Left renal cortex interstitium (tissue), 4 donors: Measurements from ENCODE around the gene CTNNA3. TPM values are rescaled to one million over a fixed set of nuclear protein-coding genes. Genes with fewer than 3 reads are reported as not detected.

Source experiments
- DNase-seq, 4 donors: peaks; one replicate each; pipeline ENCODE4 v3.0.0-alpha.2; 2013; ENCODE audit warnings: low read depth in 4 of 4, low spot score in 2 of 4, missing footprints in 1 of 4
- polyA plus RNA-seq, 4 donors: library from polyadenylated mRNA; unstranded; fragments of 120-200 nt; gene quantifications; one replicate each; pipeline ENCODE4 v1.2.1, GENCODE V29; 2013; ENCODE audit not compliant: insufficient read length in 4 of 4

CTNNA3 gene
- polyA plus RNA-seq, 4 donors: 2.5 to 4.2 (median 2.6) TPM

DNA sequence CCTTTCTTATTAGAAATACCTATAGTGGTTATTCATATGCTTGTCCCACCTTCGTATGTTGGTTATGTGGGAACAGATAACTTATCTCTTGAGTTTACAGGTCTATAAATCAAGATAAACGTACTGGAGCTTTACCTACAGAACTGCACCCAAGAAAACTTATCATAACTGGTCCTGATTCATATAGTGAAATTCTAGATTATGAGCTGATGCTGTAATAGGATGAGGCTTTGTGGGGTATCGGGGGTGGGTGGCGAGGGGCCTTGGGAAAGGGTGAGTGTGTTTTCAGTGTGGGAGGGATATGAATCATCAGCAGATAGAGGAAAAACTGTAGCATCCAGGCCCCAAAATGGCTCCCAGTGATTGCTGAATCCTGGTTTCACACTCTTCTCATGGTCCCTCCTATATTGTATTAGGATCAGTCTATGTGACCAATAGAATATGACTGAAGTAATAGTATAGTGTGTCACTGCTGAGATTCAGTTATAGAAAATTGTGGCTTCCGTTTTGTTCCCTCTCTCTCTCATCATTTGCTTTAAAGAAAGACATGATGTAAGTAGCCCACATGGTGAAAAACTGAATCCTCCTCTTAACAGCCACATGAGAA lies 1476.9 kb downstream of the CTNNA3 start:
- DNase-seq: no peak

DNA sequence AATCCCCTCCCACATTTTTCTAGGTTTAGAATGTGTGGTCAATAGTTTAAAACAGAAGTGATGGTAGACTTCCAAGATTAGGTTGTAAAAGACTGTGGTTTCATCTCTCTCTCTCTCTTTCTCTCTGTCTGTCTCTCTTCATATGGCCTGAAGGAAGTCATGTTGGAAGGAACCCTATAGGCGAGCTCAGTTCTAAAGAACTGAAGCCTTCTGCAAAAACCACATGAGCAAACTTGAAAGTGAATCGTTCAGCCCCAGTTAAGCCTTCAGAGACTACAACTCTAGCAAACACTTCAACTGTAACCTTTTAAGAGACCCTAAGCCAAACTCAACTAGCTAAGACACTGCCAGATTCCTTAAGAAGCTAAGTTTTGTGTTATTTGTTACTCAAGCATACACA lies 1477.7 kb downstream of the CTNNA3 start:
- DNase-seq: no peak

DNA sequence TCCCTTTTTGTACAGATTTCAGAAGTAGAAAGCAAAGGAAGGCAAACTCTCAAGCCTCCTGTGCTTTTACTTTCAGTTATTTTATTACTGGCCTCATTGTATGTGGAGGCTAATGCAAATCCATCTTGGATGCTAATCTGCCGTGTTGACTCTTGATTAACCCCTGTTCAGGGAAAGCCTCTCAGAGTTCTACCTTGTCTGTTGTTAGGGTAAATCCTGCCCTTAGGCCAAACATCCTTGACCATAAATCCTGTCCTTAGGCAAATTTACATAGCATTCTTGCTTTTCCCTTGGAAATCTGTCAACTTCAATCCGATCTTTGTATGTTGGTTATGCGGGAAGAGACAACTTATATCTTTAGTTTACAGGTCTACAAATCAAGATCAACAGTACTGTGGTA lies 1480.1 kb downstream of the CTNNA3 start:
- DNase-seq: no peak

DNA sequence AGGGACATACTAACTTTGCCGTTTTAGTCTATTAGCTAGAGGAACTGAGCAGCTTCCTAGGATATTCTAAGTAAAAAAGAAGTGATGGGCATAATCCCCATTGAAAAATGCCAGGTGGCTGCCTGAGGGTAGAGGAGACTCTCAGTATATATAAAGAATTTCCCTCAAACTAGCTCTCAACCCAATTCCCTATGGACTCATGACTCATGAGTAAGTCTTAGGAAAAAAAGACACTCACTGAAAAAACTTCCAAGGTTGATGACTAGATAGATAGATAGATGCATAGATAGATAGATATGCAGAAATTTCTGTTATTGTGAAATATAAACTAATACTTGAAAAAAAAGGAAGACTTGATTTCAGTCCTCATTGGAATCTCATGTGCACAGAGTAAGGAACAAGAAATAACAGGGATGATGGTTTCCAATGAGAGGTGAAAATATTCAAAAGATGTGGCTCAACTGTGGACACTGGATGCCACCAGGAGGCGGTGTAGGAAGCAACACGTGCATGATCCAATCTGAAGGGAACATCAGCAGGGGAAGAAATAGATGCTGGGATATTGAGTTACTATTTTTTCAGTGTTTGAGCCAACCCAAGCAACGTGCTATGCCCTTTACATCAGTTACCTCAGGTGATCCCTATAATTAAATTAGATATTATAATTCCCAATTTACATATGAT lies 1481.1 kb downstream of the CTNNA3 start:
- DNase-seq: no peak

DNA sequence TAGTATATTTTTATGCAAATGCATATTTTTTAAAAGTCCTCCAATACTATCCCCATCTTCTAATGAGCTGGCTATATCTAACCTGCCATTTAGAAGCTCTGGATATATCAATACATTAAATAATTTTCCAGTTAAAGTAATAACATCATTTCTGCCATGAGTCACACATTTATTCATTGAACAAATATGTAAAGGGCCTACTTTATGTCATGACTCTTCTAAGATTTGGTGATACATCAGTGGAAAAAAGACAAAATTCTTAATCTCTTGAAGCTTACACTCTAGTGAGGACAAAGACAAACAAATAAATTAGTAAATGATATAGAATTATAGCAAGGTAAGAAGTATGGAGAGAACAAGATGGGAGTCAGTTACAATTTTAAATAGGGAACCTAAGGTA lies 1487.0 kb downstream of the CTNNA3 start:
- no peak for DNase-seq

DNA sequence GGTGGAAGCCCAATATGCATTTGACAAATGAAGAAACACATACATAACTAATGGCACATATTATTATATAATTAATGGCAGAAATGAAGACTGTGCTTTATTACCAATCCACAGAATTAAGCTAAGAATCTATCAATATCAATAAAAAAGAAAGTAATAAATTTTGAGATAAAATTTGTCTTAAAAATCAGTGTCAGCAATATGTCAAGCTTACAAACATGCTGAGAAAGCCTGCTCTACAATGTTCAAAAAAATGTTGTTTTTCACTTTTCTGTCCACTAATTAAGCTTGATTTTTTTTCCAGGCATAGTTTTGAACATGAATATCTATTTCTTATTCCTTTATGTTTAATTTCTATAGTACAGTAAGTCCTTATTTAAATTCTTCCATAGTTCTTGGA lies 1491.2 kb downstream of the CTNNA3 start:
- no peak for DNase-seq

DNA sequence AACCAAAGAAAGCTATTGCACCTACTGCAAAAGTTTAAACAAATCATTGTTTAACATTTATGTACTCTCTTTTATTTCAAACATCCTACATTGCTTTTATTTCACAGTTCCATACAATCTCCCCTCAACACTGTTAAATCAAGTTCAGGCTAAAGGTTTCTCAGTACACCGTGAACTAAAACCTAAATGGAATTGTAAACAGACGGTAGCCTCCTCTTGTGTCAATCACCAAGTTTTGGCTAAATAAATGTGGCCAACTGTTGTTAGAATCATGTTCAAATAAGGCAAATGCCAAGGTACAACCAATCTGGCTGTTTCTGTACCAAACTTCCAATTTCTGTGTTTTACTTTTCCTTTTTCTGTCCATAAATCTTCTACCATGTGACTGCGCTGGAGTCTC lies 1493.9 kb downstream of the CTNNA3 start:
- no peak for DNase-seq

DNA sequence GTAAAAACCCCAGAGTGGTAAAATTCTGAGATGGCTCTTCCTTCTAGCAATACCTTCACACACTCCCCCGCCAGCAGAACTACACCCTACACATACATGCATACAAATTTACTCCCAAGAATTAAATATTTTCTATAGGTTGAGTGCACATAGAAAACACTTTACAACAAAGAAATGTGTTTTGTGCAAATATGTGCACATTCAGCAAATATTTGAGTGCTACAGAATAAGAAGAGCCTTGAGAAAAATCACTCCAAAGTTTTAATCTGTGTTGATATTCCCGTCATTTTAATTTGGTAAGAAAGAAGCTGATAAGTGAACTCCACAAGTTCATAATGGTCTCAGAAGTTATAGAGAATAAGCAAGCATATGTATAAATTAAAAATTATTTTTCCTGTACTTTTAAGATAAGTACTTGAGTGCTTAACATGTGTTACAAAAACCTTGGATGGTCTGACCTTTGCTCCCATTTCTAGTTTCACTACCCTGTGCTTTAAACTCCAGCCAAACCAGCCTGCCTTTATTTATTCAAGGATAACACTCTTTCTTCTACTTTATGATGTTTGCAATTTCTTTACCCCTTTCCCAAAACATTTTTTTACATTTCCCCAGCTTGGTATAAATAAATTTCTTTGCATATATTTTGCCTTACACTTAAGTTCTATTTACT lies 1503.7 kb downstream of the CTNNA3 start:
- no peak for DNase-seq

DNA sequence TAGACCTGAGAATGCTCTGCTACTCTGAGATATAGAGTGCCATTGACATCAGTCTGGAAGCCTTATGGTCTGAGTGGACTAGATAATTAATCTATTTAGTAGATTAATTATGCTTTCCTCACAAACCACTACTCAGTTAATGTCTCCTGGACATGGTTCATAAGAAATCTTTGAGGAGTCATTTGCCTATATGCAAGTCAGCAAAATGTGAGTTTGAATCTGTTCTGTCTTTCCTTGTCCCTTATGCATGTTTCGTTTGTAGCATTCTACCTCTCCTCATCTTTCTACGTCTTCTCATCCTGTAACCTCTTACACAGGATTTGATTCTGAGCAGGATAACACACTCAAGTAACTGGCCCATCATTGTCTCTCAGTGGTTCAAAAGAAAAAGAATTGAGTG lies 1505.6 kb downstream of the CTNNA3 start:
- DNase-seq: no peak

DNA sequence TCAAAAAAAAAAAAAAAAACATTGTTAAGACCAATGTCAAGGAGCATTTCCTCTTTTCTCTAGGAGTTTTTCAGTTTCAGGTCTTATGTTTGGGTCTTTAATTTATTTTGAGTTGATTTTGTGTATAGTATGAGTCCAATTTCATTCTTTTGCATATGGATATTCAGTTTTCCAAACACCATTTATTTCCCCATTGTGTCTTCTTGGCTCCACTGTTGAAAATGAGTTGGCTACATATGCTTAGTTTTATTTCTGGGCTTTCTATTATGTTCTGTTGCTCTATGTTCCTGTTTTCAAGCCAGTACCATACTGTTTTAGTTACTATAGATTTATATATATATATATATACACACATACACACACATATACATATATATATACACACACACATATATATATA lies 1506.7 kb downstream of the CTNNA3 start:
- DNase-seq: no peak

DNA sequence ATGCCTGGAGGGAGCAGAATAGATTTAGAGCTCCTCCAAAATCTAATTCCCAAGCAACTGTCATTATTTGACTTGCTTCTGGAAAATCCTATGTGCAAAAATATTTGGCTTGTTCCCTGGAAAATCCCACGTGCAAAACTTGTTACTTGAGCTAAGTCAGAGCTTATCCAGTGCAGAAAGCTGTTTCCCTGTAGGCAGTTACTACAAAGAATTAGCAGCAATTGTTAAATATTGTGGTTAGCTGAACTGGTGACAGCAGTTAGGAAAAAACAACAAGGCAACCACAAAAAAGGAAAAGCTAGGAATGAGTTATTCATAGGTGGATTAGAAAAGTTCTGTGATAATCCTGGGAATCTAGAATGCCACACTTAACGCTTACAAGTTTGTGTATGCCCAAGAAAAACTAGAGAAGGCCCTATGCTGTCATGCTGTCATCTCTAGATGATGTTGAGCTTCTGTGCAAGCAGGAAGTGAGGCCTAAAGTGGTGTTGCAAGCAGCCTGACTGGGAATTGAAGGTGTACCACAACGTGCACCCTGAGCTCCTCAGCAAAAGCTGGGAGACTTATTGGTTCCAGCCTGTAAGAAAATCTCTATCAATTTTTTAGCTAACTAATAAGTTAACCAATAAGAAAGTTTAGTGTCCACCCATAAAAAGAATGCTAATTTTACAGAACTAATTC lies 1508.8 kb downstream of the CTNNA3 start:
- no peak for DNase-seq

DNA sequence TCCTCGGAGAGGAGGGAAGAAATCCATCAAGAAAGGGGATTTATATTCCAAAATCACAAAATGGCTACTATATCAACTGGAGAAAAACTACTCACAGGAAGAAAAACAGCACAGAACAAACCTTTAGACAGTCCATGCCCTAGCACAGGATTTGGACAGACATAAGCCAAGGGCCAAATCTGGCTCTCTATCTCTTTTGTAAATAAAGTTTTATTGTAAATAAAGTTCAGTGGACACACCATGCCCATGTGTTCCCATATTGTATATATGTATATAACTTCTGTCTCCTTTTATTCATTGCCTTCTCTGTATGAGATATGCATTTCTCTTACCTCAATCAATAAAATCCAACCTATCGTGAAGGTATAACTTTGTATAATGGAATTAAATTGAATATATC lies 1513.0 kb downstream of the CTNNA3 start:
- no peak for DNase-seq

DNA sequence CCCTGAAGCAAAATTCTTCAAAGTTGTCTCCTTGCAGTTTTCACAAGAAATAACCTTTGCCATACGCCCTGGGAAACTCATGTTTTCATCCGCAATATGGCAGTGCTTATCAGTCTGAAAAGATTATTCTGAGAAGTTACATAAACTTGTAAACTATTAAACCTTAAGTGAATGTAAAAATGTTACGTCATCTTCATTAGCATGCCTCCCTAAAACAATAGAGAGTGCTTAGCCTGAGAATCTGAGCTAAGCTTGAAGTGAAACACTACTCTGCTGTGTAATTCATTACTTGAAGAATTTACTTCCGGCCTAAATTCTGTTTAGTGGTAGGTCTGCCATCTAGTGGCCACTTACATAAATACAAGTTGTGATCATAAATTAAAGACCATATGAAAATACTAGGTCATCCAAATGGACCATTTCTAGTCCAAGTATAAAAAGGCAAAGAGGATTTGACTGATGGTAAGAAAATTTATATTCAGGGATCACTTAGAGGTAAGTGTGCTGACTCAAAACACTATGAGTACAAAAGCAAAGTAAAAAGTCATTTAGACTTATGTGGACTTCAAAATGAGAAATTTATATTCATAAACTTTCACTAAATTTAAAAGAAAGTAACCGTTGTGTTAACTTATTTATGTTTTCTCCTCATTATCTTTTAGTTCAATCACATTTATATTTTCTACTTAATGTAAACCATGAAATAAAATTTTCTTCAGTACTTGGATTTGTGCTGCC lies 1515.2 kb downstream of the CTNNA3 start:
- DNase-seq: peak in 3 of 4 donors; percentile 28 to 52 (median 36)

DNA sequence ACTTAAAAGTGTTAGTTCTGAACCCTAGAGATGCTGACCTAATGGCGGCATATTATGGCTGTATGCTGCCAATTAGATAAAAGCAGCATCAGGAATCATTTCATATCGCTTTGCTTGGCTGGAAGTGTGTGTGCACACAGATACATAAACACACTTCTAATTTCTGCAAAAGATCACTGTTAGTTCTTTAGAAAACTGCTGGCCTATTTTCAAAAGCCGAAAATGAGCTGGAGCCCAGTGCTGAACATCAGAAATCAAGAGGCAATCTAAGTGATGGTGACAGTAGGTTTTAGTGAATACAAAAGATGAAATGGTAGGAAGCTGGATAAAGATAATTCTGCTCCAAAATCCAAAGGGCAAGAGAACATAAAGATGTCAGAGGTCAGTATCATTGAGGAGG lies 1516.0 kb downstream of the CTNNA3 start:
- DNase-seq: no peak

DNA sequence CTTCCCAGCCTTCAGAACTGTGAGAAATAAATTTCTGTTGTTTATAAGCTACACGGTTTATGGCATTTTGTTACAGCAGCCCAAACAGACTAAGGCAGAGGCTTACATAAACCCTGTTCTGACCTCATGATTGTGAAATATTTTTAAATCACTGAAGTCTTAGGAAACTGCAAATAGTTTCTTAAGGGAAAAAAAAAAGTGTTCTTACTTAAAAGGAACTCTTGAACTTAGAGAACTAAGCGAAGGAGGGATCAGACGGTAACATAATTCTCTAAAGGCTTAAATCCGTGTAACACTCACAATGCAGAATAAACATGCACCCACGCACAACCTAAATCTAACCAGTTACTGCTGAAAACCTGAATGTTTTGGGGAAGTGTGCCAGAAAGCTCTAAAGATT lies 1519.2 kb downstream of the CTNNA3 start:
- DNase-seq: no peak

DNA sequence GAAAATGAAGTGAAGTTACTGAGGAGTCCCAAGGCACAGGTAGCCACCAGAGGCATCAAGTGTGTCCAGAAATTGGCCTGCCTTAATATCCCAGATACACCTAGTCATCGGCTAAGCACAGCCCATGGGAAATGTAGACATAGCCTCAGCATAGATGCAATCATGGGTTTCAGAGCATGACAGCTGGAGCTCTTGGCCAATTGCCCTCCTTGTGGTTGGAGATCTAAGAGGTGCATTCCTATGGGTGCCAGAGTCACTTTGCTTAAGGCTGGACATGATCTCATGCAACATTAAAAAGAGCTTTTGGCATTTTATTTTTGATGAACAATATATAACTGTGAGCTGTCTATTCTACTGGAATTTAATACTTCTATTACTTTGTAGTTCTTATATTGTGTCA lies 1528.2 kb downstream of the CTNNA3 start:
- no peak for DNase-seq

DNA sequence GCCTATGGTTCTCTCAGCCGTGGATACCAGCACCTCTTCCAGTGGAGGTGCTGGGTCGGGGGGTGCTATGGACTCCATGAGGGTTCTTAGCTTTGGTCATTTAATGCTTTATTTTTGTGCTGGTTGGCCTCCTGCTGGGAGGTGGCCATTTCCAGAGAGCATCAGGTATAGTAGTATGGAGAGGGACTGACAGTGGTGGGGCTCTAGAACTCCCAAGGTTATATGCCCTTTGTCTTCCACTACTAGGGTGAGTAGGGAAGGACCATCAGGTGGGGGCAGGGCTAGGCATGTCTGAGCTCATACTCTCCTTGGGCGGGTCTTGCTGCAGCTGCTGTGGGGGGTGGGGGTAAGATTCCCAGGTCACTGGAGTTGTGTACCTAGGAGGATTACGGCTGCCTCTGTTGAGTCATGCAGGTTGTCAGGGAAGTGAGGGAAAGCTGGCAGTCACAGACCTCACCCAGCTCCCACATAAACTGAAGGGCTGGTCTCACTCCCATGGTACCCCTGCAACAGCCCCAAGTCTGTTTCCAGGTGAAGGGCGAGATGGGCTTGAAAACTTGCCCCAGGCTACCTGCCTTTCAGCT lies 1533.3 kb downstream of the CTNNA3 start:
- DNase-seq: no peak

DNA sequence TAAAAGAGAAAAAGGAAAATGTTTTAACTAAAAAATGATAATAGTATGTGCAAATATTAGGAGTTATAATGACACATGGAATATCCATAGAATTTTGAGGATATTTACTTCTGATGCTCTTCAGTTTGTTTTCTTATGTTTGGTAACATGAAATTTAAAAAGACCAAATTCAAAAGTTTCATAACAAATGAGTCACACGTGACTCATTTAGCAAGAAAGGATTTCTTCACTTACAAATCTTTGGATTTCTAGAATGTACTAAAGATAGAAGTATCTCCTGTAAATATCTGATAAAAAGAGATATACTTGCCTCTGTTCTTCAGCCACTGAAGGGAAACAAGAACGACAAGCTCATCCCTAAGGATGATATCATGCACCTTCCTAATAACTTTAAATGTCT lies 1544.6 kb downstream of the CTNNA3 start:
- DNase-seq: no peak

DNA sequence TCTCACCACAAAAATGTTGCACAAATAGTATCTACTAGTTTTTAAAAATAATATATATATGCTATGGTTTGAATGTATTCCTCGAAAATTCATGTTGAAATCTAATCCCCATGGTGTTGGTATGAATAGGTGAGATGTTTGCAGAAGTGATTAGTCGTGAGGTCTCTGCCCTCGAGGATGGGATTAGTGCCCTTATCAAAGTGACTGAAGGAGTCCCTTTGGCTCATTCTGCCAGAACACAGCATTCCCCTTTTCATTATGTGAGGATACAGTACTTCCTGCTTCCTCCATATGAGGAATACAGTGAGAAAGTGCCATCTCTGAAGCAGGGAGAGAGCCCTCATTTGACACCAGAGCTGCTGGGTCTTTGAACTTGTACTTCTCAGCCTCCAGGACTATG lies 1547.7 kb downstream of the CTNNA3 start:
- DNase-seq: no peak

DNA sequence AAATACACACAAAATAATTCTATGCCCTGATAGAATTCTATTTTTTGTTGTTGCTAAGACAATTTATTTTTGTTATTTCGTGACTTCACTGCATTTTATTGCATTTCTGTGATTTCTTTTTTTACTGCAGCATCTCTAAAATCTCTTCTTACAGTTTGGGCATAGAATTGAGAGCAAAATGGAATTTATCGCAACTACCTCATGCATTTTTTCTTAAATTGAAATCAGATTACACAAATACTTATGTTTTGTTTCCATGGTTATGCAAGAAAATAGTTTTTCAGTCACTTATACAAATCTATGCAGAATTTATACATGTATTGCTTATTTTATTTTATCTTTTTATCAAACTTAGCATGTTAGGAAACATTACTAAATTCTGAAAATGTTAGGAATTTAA lies 1552.0 kb downstream of the CTNNA3 start:
- no peak for DNase-seq

DNA sequence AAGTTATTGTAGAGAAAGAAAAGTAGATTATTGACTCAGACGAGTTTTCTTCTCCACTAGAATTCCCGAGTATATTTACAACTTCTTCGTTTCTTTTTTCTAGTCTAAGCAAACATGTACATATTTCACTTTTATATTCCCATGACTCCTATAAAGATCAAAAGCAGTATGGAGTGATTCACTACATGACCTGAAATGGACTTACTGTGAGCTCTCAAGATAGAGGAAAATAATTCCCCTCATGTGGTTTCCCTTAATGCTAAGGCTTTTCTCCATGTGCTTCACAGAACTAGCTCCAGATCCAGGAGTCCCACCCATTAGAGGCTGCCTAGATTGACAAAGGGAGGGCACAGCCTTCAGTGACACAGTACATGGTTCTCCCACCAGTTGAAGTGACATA lies 1593.2 kb downstream of the CTNNA3 start:
- peak in 1 of 4 donors; percentile 23 for DNase-seq
